ENCODE results near the gene PDZD7. TPM values are rescaled to one million over a fixed set of nuclear protein-coding genes. Genes with fewer than 3 reads are reported as not detected.

Gene PDZD7
- total and polyA plus RNA-seq, 2 donors (not counting 3 experiments of a cell fraction or from before 2014, with no cell fraction given): 0.41 to 1.6 TPM

DNA sequence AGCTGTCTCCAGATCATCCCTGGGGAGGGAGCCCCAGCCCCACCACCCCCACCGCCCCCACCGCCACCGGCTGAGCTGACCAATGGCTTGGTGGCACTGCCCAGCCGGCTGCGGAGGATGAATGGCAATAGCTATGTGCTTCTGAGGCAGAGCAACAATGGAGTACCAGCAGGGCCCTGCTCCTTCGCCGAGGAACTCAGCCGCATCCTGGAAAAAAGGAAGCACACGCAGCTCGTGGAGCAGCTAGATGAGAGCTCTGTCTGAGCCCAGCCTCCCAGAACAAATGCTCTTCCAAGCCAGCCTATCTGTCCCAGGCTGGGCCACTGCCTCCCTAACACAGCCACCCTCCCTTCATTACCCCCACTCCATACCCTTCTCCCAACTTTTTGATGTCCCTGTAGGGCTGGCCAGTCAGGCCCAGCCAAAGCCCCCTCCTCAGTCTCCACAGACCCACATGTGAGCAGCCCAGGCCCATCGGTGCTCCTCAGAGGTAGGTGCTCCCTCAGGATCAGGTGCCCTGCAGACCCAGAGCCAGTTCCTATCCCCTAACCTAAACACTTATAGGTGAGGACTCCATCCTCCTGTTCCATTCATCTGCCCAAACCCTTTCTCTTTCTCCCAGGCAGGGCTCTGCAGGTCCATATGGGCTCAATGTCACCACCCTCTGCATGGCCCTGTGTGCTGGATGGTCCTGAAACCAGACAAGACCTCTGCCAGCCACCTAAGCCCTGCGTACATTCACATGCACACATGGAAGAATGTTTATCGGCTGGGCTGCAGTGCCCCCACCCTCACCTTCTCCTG lies 46.9 kb downstream of the PDZD7 start:
- POLR2A ChIA-PET: interaction anchor here (0.6 kb wide), 1 partner anchor 57 kb away, joined by 9 read pairs; no protein-coding TSS in a partner anchor
- H3K9me1 ChIP-seq (replicated peaks; ENCODE audit: control insufficient read depth, extremely low read depth, insufficient read depth, low read length): no peaks in the 10 kb centered on the region
- CTCF ChIA-PET: interaction anchor here (0.6 to 1.4 kb wide), 4 partner anchors 14 to 46 kb away, joined by 3 read pairs; partner anchors contain the start of genes PDZD7 and SEMA4G
- no peaks in the 10 kb centered on the region for H3K9me3 ChIP-seq (replicated peaks; ENCODE audit: control insufficient read depth, insufficient read depth, low read length)
- peaks cover 17% of the 10 kb centered on the region for H3K79me2 ChIP-seq (ENCODE audit: control insufficient read depth, insufficient read depth, low read length)
- H3K4me3 ChIP-seq (replicated peaks in 1 of 3; ENCODE audit: insufficient read depth in 1 of 3, low read depth in 1 of 3, low read length in 3 of 3): no peak overlapping the region
- no peak for FAIRE-seq
- H3K36me3 ChIP-seq (ENCODE audit: control insufficient read depth in 2 of 2, extremely low read depth in 1 of 2, insufficient read depth in 2 of 2, low read length in 2 of 2): peaks cover 0 to 13% of the 10 kb centered on the region in 2 experiments
- BruUV-seq (replicated peaks): no TSS peak
- H2AFZ ChIP-seq (ENCODE audit: low read depth, low read length): no peak overlapping the region
- dilution Hi-C loops (cut with MboI; ENCODE audit: extremely low pct_ligation_motif_present, low sequenced_read_pairs) (no loop called here), intact Hi-C loops (cut with micrococcal nuclease) (no loop called here)
- no peak for DNase-seq (ENCODE audit: low read depth, low spot score)
- H3K4me2 ChIP-seq (ENCODE audit: insufficient read depth, low read length): no peak overlapping the region
- H3K4me1 ChIP-seq (ENCODE audit: control insufficient read depth, extremely low read depth, insufficient read depth, low read length): peaks cover 12% of the 10 kb centered on the region
- TF ChIP-seq CTCF (IDR thresholded peaks at IDR 0.05; ENCODE audit: extremely low read depth in 1 of 2, insufficient read depth in 1 of 2, low read depth in 1 of 2, low read length in 2 of 2): no peak
- no peak for TF ChIP-seq MYC (IDR thresholded peaks at IDR 0.05; ENCODE audit: low read depth, low read length)
- TF ChIP-seq GATA2 (IDR thresholded peaks at IDR 0.05; ENCODE audit: insufficient read depth, insufficient read length, low read depth, low read length): no peak
- no peak for TF ChIP-seq JUN (IDR thresholded peaks at IDR 0.05; ENCODE audit: borderline replicate concordance, insufficient read depth, insufficient read length, low read depth)
- TF ChIP-seq MAX (IDR thresholded peaks at IDR 0.05; ENCODE audit: insufficient read depth, insufficient read length): no peak
- TF ChIP-seq FOS (IDR thresholded peaks at IDR 0.05; ENCODE audit: borderline replicate concordance, insufficient read depth, low read length): no peak
- no peaks in the 10 kb centered on the region for H3K27me3 ChIP-seq (ENCODE audit: control insufficient read depth in 2 of 2, insufficient read depth in 2 of 2, low read length in 2 of 2)
- no peak overlapping the region for H3K9ac ChIP-seq (replicated peaks; ENCODE audit: extremely low read depth, insufficient read depth, low read length)
- H3K27ac ChIP-seq (ENCODE audit: insufficient read depth, low read depth, low read length): no peak overlapping the region
- no peaks in the 10 kb centered on the region for H4K20me1 ChIP-seq (replicated peaks; ENCODE audit: control insufficient read depth, extremely low read depth, insufficient read depth, low read length)

Data from endothelial cell of umbilical vein (primary cell).